Tibial artery (tissue), 4 donors: ENCODE data around the gene HFE.
A peak's percentile ranks its signal among the peaks of the same experiment; 100 is the strongest.

Source experiments
- DNase-seq, 2 donors: peaks; one replicate each; pipeline ENCODE4 v3.0.0-alpha.2; 2019
- H3K27ac ChIP-seq, 2 donors: fragments of 200-600 bp; sonication (generic) in 1 of 2; 1 replicate in 1 of 2; 2 replicates in 1 of 2; pipeline ENCODE4 v1.5.1; 2018 to 2019; ENCODE audit warnings: mild to moderate bottlenecking in 1 of 2
- H3K27me3 ChIP-seq, 2 donors: fragments of 200-600 bp; sonication (generic) in 1 of 2; one replicate each; pipeline versions ENCODE4 v1.5.1 to v1.6.0; 2016 to 2019
- H3K36me3 ChIP-seq, 3 donors: fragments of 200-600 bp; sonication (generic) in 2 of 3; one replicate each; pipeline ENCODE4 v1.5.1; 2016 to 2019; ENCODE audit warnings: mild to moderate bottlenecking in 2 of 3
- H3K4me1 ChIP-seq, 4 donors: fragments of 200-600 bp; sonication (generic) in 2 of 4; 1 replicate in 3 of 4; 2 replicates in 1 of 4; pipeline ENCODE4 v1.5.1; 2016 to 2019
- H3K4me3 ChIP-seq, 2 donors: fragments of 200-600 bp; sonication (generic) in 1 of 2; 1 replicate in 1 of 2; 2 replicates in 1 of 2; pipeline ENCODE4 v1.5.1; 2018 to 2019; ENCODE audit warnings: mild to moderate bottlenecking in 2 of 2
- H3K9me3 ChIP-seq, 3 donors: fragments of 200-600 bp; sonication (generic) in 1 of 3; one replicate each; pipeline ENCODE4 v1.5.1; 2016 to 2019
- intact Hi-C: fragments of 100-400 bp; cut with DNase I; formaldehyde crosslinking; loops from one replicate; pipeline ENCODE4 v1.15.0; 2023; ENCODE audit warnings: low total_unique reads
- TF ChIP-seq, protein P1 (sequence below), 2 experiments: fragments of 200-600 bp in 1 of 2; fragments of 450-650 bp in 1 of 2; IDR thresholded peaks; one replicate each; pipeline ENCODE4 v1.5.1; 2017 to 2019; ENCODE audit warnings: antibody characterized with exemption in 2 of 2, mild to moderate bottlenecking in 1 of 2, moderate library complexity in 1 of 2

The HFE gene

GRCh38 chr6:26103770-26104456, 16.7 kb downstream of the HFE start:
- TF ChIP-seq, protein P1, sequence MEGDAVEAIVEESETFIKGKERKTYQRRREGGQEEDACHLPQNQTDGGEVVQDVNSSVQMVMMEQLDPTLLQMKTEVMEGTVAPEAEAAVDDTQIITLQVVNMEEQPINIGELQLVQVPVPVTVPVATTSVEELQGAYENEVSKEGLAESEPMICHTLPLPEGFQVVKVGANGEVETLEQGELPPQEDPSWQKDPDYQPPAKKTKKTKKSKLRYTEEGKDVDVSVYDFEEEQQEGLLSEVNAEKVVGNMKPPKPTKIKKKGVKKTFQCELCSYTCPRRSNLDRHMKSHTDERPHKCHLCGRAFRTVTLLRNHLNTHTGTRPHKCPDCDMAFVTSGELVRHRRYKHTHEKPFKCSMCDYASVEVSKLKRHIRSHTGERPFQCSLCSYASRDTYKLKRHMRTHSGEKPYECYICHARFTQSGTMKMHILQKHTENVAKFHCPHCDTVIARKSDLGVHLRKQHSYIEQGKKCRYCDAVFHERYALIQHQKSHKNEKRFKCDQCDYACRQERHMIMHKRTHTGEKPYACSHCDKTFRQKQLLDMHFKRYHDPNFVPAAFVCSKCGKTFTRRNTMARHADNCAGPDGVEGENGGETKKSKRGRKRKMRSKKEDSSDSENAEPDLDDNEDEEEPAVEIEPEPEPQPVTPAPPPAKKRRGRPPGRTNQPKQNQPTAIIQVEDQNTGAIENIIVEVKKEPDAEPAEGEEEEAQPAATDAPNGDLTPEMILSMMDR (IDR thresholded peaks at IDR 0.05), result peak; percentile 38 to 40

DNA sequence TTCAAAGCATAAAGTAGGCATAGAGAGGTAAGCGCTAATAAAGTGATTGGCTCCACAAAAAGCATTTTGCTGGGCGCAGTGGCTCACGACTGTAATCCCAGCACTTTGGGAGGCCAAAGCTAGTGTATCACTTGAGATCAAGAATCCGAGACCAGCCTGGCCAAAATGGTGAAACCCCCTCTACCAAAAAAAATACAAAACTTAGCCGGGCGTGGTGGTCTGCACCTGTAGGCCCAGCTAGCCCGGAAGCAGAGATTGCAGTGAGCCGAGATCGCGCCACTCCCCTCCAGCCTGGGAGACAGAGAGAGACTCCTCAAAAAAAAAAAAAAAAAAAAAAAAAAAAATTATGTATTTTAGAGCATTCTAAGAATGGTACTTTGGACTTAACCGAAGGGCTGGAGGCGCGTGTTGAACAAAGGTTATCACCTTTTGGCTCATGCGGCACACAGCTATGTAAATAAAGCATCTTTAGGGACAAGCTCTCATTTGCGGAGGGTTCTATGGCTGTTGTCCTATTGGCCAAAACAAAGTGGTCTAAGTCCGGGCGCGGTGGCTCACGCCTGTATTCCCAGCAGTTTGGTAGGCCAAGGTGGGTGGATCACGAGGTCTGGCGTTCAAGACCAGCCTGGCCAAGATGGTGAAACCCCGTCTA, 17.4 kb downstream of the HFE start:
- Histone ChIP-seq H3K27ac (peak overlapping the region; percentile 82 to 86), H3K4me3 (peak overlapping the region; percentile 56 to 70), H3K36me3 (no peaks in the 10 kb centered on the region), H3K27me3 (no peaks in the 10 kb centered on the region), H3K4me1 (peaks cover 0 to 12% (median 2%) of the 10 kb centered on the region in 4 donors), H3K9me3 (no peaks in the 10 kb centered on the region)
- no peak for DNase-seq
- intact Hi-C loops, result loop anchor here (2.0 to 10.0 kb wide), 2 partner anchors 16 to 50 kb away; a partner anchor contains a TSS
- TF ChIP-seq, protein P1 (IDR thresholded peaks at IDR 0.05), result no peak

More at GRCh38 chr6:26103770-26104456, 16.7 kb downstream of the HFE start:
- H3K27ac ChIP-seq, result peak overlapping the region; percentile 82 to 86
- H3K4me3 ChIP-seq, result peak overlapping the region; percentile 56 to 70
- DNase-seq, result peak; percentile 87 to 94
- H3K27me3 ChIP-seq, result no peaks in the 10 kb centered on the region
- intact Hi-C loops, result loop anchor here (2.0 to 10.0 kb wide), 2 partner anchors 17 to 51 kb away; a partner anchor contains a TSS
- no peaks in the 10 kb centered on the region for H3K9me3 ChIP-seq
- peaks cover 0 to 12% (median 2%) of the 10 kb centered on the region in 4 donors for H3K4me1 ChIP-seq
- H3K36me3 ChIP-seq, result no peaks in the 10 kb centered on the region

DNA sequence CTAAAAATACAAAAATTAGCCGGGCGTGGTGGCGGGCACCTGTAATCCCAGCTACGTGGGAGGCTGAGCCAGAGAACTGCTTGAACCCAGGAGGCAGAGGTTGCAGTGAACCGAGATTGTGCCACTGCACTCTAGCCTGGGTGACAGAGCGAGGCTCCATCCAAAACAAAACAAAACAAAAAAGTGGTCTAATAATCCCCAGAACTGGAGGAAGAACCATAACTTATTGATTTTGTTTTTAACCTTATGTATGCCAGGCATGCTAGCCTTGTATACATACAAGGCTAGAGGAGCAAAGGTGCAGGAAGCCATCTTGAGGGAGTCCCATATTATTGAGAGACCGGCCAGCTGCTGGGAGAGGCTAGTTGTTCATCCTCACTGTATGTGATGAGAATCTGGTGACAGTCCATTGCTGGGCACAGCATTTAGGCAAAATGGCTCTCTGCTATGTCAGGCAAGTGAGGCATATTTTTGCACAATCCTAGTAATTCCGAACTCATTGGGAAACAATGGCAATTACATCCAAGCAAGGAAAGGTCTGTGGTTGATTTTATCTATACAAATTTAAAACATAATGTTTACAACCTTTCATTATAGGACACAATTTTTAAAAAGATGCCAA, 18.0 kb downstream of the HFE start:
- H3K27me3 ChIP-seq, result no peaks in the 10 kb centered on the region
- H3K4me3 ChIP-seq, result no peak overlapping the region
- no peak for DNase-seq
- H3K36me3 ChIP-seq, result no peaks in the 10 kb centered on the region
- TF ChIP-seq, protein P1 (IDR thresholded peaks at IDR 0.05), result no peak
- intact Hi-C loops, result loop anchor here (2.0 to 10.0 kb wide), 2 partner anchors 16 to 50 kb away; a partner anchor contains a TSS
- no peaks in the 10 kb centered on the region for H3K9me3 ChIP-seq
- peaks cover 0 to 12% (median 2%) of the 10 kb centered on the region in 4 donors for H3K4me1 ChIP-seq
- no peak overlapping the region for H3K27ac ChIP-seq

GRCh38 chr6:26105842-26106241, 18.6 kb downstream of the HFE start:
- no peak for DNase-seq
- no peak overlapping the region for H3K27ac ChIP-seq
- H3K27me3 ChIP-seq, result no peaks in the 10 kb centered on the region
- H3K9me3 ChIP-seq, result no peaks in the 10 kb centered on the region
- TF ChIP-seq, protein P1 (IDR thresholded peaks at IDR 0.05), result no peak
- no peaks in the 10 kb centered on the region for H3K36me3 ChIP-seq
- intact Hi-C loops, result loop anchor here (2.0 to 10.0 kb wide), 2 partner anchors 15 to 49 kb away; a partner anchor contains a TSS
- no peak overlapping the region for H3K4me3 ChIP-seq
- H3K4me1 ChIP-seq, result peaks cover 0 to 12% (median 2%) of the 10 kb centered on the region in 4 donors

- H3K36me3 ChIP-seq, result no peaks in the 10 kb centered on the region
Measured at GRCh38 chr6:26107935-26108334, 20.7 kb downstream of the HFE start.

More at GRCh38 chr6:26107935-26108334, 20.7 kb downstream of the HFE start:
- H3K27ac ChIP-seq, result no peak overlapping the region
- H3K4me3 ChIP-seq, result no peak overlapping the region
- intact Hi-C loops, result loop anchor here (10.0 kb wide), 1 partner anchor 47 kb away; a partner anchor contains a TSS
- TF ChIP-seq, protein P1 (IDR thresholded peaks at IDR 0.05), result no peak
- H3K27me3 ChIP-seq, result no peaks in the 10 kb centered on the region
- no peaks in the 10 kb centered on the region for H3K9me3 ChIP-seq
- H3K4me1 ChIP-seq, result peaks cover 0 to 9% (median under 1%) of the 10 kb centered on the region in 4 donors
- DNase-seq, result no peak
